ENCODE data around the gene APOL6. TPM values are rescaled to one million over a fixed set of nuclear protein-coding genes. Genes with fewer than 3 reads are reported as not detected.
A peak's percentile ranks its signal among the peaks of the same experiment; 100 is the strongest.
"Not testable (repeated sequence)": the region's sequence is repeated elsewhere in the genome, so short reads cannot be mapped to it uniquely, and the experiment has no call there.

APOL6 gene
- total RNA-seq, 2 experiments from 2014 or later, result 66.9 to 68.0 TPM

DNA sequence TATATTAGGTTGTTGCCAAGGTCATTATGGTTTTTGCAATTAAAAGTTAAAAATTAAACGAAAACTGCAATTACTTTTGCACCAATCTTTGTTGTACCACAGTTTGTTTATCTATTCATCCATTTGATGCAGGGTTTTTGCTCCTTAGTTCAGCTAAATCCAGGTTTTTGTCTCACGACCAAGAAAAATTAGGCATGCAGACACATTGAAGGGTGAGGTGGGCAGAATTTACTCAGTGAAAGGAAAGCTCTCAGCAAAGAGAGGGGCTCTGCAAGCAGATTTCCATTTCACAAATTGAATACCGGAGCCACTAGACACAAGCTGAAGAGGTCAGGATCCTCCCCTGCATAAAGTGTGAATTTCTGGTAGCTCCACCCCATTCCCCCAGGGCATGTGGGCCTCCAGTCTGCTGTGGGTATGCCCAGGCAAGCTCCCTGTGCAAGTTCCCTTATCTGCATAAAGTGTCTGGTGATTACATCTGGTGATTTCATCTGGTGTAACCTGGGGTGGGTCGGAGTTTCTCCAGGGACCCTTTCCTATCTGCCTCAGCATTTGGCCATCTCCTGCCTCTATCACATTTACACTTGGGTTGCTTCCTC is 33.3 kb downstream of the APOL6 start:
- Mint-ChIP-seq H3K4me1 (peaks cover 2% of the 10 kb centered on the region), H3K27me3 (peaks cover 4% of the 10 kb centered on the region), H3K36me3 (peaks cover 6% of the 10 kb centered on the region), H3K27ac (no peak overlapping the region), H3K4me3 (no peak overlapping the region), H3K9me3 (peaks cover 12% of the 10 kb centered on the region)
- POLR2A ChIA-PET, result no interaction called here
- ATAC-seq (ENCODE audit: low read depth) (no peak), DNase-seq (no peak)

DNA sequence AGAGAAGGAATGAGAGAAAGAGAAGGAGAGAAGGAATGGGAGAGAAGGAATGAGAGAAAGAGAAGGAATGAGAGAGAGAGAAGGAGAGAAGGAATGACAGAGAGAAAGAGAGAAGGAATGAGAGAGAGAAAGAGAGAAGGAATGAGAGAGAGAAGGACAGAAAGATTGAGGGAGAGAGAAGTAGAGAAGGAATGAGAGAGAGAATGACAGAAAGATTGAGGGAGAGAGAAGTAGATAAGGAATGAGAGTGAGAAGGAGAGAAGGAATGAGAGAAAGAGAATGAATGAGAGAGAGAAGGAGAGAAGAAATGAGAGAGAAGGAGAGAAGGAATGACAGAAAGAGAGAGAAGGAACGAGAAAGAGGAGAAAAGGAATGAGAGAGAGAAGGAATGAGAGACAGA is 35.3 kb downstream of the APOL6 start:
- Mint-ChIP-seq H3K4me3 (no peak overlapping the region), H3K27me3 (peaks cover 4% of the 10 kb centered on the region), H3K36me3 (peaks cover 3% of the 10 kb centered on the region), H3K4me1 (peaks cover 2% of the 10 kb centered on the region), H3K9me3 (peaks cover 8% of the 10 kb centered on the region), H3K27ac (no peak overlapping the region)
- ATAC-seq (ENCODE audit: low read depth) (no peak), DNase-seq (no peak)
- POLR2A ChIA-PET, result no interaction called here

DNA sequence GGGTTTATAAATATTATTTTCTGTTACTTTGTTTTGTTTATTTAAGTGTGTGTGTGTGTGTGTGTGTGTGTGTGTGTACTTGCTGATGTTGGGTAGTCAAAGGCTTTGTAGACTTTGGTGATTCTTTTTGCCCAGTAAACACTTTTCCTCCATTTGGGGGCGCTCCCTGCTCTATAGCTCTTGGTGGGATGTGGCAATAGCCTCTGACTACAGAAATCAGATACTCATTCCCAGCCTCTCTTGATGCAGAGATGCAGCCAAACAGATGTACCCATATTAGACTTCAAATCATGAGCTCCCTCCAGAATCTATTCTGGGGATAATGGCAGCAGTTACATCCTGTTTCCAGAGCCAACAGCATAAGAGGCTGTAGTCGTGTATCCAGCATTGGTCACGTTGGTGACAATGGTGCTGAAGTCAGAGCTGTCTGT is 36.0 kb downstream of the APOL6 start:
- ATAC-seq (ENCODE audit: low read depth) (no peak), DNase-seq (no peak)
- H3K36me3 Mint-ChIP-seq, result peaks cover 3% of the 10 kb centered on the region
- H3K27ac Mint-ChIP-seq, result no peak overlapping the region
- peaks cover 6% of the 10 kb centered on the region for H3K9me3 Mint-ChIP-seq
- H3K4me1 Mint-ChIP-seq, result peaks cover 2% of the 10 kb centered on the region
- H3K4me3 Mint-ChIP-seq, result no peak overlapping the region
- POLR2A ChIA-PET, result interaction anchor here (1.1 kb wide), 1 partner anchor 36 kb away, joined by 7 read pairs; the partner anchor contains the start of gene APOL6
- peaks cover 4% of the 10 kb centered on the region for H3K27me3 Mint-ChIP-seq

DNA sequence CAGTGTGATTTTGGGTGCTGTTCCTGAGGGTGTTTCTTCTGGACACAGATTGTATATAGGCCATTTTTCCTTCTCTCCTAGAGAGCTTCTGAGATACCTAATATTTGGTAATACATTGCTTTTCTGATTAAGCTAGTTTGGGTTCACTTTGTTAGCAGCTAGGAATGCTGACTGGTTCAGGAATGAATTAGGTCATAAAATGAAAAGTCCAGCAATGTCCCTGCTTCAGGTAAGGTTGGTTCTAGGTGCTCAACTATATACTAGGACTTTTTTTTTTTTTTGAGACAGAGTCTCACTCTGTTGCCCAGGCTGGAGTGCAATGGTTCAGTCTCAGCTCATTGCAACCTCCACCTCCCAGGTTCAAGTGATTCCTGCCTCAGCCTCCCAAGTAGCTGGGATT is 36.5 kb downstream of the APOL6 start:
- Mint-ChIP-seq H3K4me3 (no peak overlapping the region), H3K27ac (no peak overlapping the region), H3K36me3 (peaks cover 3% of the 10 kb centered on the region), H3K27me3 (peaks cover 6% of the 10 kb centered on the region), H3K9me3 (peaks cover 6% of the 10 kb centered on the region), H3K4me1 (peaks cover 2% of the 10 kb centered on the region)
- ATAC-seq (ENCODE audit: low read depth) (no peak), DNase-seq (no peak)
- POLR2A ChIA-PET, result interaction anchor here (1.1 kb wide), 1 partner anchor 36 kb away, joined by 7 read pairs; the partner anchor contains the start of gene APOL6

DNA sequence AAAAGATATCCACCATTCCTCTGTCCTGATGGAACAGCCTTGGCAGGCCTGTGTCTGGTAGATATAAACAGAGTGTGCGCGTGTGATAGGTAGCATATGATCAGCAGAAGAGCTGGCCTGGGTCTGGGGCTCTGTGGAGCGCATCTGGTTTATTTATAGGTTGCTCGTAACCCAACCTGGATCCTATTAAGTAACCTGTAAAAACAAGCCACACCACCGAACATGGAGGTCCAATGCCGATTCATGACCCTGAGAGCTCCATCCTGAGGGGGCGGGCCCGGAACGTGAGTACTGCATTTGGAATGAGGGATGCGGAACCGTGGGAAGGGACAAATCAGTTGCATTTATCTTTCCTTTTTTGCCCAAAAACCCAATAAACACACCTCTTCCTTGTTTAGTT is 37.5 kb downstream of the APOL6 start:
- DNase-seq (no peak), ATAC-seq (ENCODE audit: low read depth) (no peak)
- Mint-ChIP-seq H3K27ac (no peak overlapping the region), H3K9me3 (peaks cover 6% of the 10 kb centered on the region), H3K27me3 (peaks cover 6% of the 10 kb centered on the region), H3K36me3 (peaks cover 3% of the 10 kb centered on the region), H3K4me1 (peaks cover 1% of the 10 kb centered on the region), H3K4me3 (no peak overlapping the region)
- POLR2A ChIA-PET, result no interaction called here

DNA sequence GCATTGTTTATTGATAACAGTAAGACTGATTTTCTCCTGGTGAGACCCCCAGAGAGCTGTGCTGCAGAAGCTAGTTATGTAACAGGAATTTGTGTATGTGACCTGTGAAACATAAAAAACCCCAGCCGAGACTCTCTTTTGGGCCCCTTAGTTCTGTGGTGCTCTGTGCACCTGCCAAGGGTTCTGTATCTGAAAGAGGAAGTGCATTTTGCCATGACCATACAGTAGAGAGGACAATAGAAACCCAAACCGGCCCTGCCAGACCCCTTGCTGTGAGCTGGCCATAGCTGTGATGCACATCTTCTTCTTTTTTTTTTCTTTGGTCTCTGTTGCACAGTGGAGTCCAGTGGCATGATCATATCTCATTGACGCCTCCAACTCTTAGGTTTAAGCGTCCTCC is 38.1 kb downstream of the APOL6 start:
- no peak for ATAC-seq (ENCODE audit: low read depth)
- Mint-ChIP-seq H3K4me3 (no peak overlapping the region), H3K27ac (no peak overlapping the region), H3K36me3 (peaks cover 3% of the 10 kb centered on the region), H3K9me3 (peaks cover 4% of the 10 kb centered on the region), H3K4me1 (no peaks in the 10 kb centered on the region), H3K27me3 (peaks cover 6% of the 10 kb centered on the region)
- no peak for DNase-seq
- POLR2A ChIA-PET, result no interaction called here

DNA sequence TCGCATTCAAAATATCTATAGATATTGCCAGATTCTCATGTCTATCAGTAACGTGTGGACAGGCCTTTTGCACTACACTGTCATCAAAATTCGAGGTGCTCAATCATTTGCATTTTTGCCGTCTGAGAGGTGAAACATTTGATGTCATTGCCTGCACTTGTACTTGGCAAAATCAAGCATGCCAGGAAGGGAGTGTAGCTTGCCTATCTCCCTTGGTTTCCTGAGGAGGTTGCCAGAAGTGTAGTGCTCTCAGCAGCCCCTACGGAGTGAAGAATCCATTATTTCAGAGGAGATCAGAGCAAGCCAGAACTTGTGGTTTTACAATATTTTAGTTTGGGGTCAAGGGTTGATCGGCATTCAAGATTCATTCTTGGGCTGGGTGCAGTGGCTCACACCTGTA is 39.2 kb downstream of the APOL6 start:
- no peaks in the 10 kb centered on the region for H3K9me3 Mint-ChIP-seq
- no peaks in the 10 kb centered on the region for H3K36me3 Mint-ChIP-seq
- POLR2A ChIA-PET, result no interaction called here
- no peak for DNase-seq
- H3K4me3 Mint-ChIP-seq, result no peak overlapping the region
- no peaks in the 10 kb centered on the region for H3K4me1 Mint-ChIP-seq
- ATAC-seq (ENCODE audit: low read depth), result no peak
- H3K27me3 Mint-ChIP-seq, result peaks cover 6% of the 10 kb centered on the region
- no peak overlapping the region for H3K27ac Mint-ChIP-seq

DNA sequence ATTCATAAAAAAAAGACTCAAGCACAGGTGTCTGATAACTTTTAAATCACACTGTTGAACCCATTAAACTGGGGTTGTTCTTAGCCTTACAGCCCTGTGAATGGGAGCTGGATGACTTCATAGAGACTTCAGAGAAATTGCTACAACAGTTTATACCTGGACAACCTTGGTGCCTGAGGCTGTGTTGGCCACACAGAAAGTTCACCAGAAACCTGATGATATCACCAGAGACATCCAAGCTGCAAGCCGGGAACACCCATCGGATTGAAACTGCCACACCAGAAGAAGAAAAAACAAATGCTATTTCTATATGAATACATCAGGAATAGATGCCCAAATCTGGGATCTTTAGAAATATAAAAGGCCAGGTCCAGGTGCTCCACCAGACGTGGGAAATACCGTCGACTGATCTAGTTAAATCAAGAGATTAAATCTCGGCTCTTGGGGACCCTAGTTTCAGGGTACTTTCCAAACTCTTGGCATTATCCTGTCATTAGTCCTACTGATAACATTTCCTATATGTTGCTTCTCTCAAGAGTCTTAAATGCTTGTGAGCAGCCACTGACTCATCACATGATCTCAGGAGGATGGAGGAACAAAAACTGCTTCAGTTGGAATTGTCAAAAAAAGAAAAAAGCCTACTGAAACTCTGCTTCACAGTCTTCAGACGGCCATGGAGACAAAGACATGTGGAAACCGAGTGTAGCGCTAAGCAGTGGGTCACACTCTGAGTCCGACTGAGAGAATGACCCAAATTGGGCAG is 40.8 kb downstream of the APOL6 start:
- POLR2A ChIA-PET, result interaction anchor here (1.0 kb wide), 1 partner anchor 41 kb away, joined by 3 read pairs; the partner anchor contains the start of gene APOL6
- H3K9me3 Mint-ChIP-seq, result no peaks in the 10 kb centered on the region
- H3K27ac Mint-ChIP-seq, result no peak overlapping the region
- H3K36me3 Mint-ChIP-seq, result no peaks in the 10 kb centered on the region
- no peak for ATAC-seq (ENCODE audit: low read depth)
- no peaks in the 10 kb centered on the region for H3K4me1 Mint-ChIP-seq
- DNase-seq, result no peak
- H3K4me3 Mint-ChIP-seq, result no peak overlapping the region
- H3K27me3 Mint-ChIP-seq, result peaks cover 2% of the 10 kb centered on the region

DNA sequence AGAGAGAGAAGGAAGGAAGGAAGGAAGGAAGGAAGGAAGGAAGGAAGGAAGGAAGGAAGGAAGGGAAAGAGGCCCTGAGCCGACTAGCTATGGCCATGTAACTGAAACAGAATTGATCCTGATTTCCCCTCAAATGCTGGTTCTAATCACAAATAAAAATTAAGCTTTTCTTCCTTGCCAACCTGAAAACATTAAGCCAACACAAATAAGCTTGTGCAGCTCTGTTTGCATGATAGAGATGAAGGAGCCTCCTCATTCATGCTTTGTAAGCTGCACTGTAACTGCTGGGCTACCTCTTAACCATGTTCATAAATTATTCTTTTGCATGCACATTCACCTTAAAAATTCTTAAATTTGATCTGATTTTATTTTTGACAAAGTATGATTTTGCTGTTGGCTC is 41.8 kb downstream of the APOL6 start:
- Mint-ChIP-seq H3K27me3 (peaks cover 2% of the 10 kb centered on the region), H3K4me3 (no peak overlapping the region), H3K9me3 (no peaks in the 10 kb centered on the region), H3K27ac (no peak overlapping the region), H3K4me1 (no peaks in the 10 kb centered on the region), H3K36me3 (no peaks in the 10 kb centered on the region)
- POLR2A ChIA-PET, result interaction anchor here (1.0 kb wide), 1 partner anchor 42 kb away, joined by 3 read pairs; the partner anchor contains the start of gene APOL6
- no peak for DNase-seq
- ATAC-seq (ENCODE audit: low read depth), result no peak

DNA sequence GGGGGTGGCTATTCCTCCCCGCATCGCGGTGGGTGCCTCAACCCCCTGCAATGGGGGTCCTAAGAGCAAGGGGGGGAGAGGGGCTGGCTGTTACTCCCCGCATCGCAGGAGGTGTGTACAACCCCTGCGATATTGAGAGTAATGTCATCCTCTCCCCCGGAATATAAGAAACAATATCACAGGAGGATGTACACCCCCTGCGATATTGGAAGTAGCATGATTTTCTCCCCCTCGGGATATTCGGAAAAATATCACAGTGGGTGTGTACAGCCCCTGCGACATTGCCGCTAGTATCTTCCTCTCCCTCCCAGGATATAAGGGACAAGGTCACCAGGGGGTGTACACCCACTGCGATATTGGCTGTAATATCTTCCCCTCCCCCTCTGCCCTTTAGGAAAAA is 47.0 kb downstream of the APOL6 start:
- Mint-ChIP-seq H3K27me3 (no peaks in the 10 kb centered on the region), H3K9me3 (no peaks in the 10 kb centered on the region), H3K4me3 (no peak overlapping the region), H3K4me1 (no peaks in the 10 kb centered on the region), H3K27ac (no peak overlapping the region), H3K36me3 (no peaks in the 10 kb centered on the region)
- POLR2A ChIA-PET, result no interaction called here
- no peak for DNase-seq
- ATAC-seq (ENCODE audit: low read depth), result no peak

DNA sequence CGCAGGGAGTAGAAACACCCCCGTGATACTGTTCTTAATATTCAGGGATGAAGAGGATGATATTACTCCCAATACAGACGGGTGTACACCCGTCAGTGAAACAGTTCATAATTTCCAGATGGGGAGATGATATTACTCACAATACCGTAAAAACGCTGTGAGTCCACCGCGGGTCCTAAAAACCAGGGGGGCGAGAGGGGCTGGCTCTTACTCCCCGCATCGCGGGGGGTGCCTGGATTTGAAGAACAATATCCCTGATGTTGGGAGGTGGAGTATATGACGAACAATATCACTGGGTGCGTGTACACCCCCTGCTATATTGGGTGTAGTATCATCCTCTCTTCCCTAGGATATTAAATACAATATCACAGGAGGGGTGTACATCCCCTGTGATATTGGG is 48.9 kb downstream of the APOL6 start:
- POLR2A ChIA-PET, result no interaction called here
- ATAC-seq (ENCODE audit: low read depth), result peak; percentile 48
- Mint-ChIP-seq H3K27me3 (no peaks in the 10 kb centered on the region), H3K27ac (no peak overlapping the region), H3K36me3 (no peaks in the 10 kb centered on the region), H3K4me3 (no peak overlapping the region), H3K9me3 (no peaks in the 10 kb centered on the region), H3K4me1 (no peaks in the 10 kb centered on the region)
- DNase-seq, result peak; percentile 49

DNA sequence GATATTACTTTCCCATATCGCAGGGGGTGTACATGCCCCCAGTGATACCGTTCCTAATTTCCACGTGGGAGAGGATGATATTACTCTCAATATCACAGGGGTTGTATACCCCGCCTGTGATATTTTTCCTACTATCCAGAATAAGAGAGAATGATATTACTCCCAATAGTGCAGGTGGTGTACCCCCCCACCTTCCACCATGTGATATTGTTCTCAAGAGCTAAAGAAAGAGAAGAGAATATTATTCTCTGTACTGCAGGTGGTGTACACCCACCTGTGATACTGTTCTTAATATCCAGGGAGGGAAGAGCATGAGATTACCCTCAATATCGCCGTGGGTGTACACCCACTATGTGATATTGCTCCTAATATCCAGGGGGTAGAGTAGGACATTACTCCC is 51.6 kb downstream of the APOL6 start:
- H3K4me3 Mint-ChIP-seq; H3K27me3 Mint-ChIP-seq; H3K9me3 Mint-ChIP-seq; H3K4me1 Mint-ChIP-seq; ATAC-seq (ENCODE audit: low read depth); DNase-seq; H3K36me3 Mint-ChIP-seq; POLR2A ChIA-PET; H3K27ac Mint-ChIP-seq: not testable (repeated sequence)

DNA sequence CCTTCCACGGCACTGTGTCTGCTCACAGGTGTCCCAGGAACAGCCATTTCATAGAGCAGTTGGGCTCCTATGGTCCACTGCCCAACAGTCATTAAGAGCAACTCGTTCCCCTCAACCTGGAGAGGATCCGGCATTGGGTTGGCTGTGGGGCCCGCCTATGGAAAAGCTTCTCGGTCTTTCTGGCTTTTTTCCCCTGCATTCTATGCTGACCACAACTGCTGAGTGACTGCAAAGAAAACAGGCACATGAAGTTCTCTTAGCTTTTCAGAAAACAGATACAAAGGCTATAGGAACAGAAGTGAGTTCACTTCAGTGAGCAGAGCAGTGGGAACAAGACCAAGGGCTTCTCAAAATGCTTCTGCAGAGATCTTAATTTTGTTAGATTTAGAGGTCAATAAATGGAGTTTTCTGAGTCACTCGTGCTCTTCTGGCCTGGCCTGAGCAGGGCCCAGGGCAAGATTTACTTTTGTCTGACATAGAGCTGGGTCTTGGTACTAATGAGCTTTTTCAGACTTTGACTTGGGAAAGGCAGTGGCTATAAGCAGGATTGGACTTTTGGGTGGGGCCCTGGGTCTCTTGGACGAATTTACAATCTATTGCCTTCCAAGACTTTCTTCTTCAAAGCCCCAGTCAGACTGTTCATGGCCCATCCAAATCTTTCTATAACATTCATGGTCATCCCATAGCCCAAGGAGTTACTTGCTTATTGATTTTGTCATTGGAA is 55.8 kb downstream of the APOL6 start:
- Mint-ChIP-seq H3K27ac (no peak overlapping the region), H3K9me3 (no peaks in the 10 kb centered on the region), H3K4me3 (no peak overlapping the region), H3K36me3 (no peaks in the 10 kb centered on the region), H3K4me1 (no peaks in the 10 kb centered on the region), H3K27me3 (peaks cover 3% of the 10 kb centered on the region)
- DNase-seq (no peak), ATAC-seq (ENCODE audit: low read depth) (no peak)
- POLR2A ChIA-PET, result interaction anchor here (0.5 kb wide), 1 partner anchor 1677 kb away, joined by 3 read pairs; no protein-coding TSS in a partner anchor
